Ovary (tissue), 9 donors: Measurements from ENCODE around the gene NR3C2. TPM values are rescaled to one million over a fixed set of nuclear protein-coding genes. Genes with fewer than 3 reads are reported as not detected.

Source experiments
- DNase-seq, 5 donors: peaks; one replicate each; pipeline ENCODE4 v3.0.0-alpha.2; 2019 to 2020
- H3K27ac ChIP-seq, 2 donors: fragments of 200-600 bp; one replicate each; pipeline versions ENCODE4 v1.5.1 to v1.8.0; 2019 to 2022
- H3K27me3 ChIP-seq: fragments of 200-600 bp; one replicate; pipeline ENCODE4 v1.8.0; 2022
- H3K36me3 ChIP-seq: fragments of 200-600 bp; sonication (generic); one replicate; pipeline ENCODE4 v1.5.1; 2019
- H3K4me1 ChIP-seq: one replicate; pipeline ENCODE4 v1.8.1; 2013; ENCODE audit warnings: mild to moderate bottlenecking, moderate library complexity; ENCODE audit not compliant: insufficient read depth
- H3K4me3 ChIP-seq: fragments of 200-600 bp; sonication (generic); one replicate; pipeline ENCODE4 v1.5.1; 2017
- H3K9me3 ChIP-seq, 2 donors: fragments of 200-600 bp in 1 of 2; sonication (generic) in 1 of 2; one replicate each; pipeline versions ENCODE4 v1.5.1 to v1.8.1; 2013 to 2019; ENCODE audit warnings: mild to moderate bottlenecking in 1 of 2, moderate library complexity in 1 of 2
- EP300 ChIP-seq: sonication (generic); formaldehyde crosslinking; IDR thresholded peaks from one replicate; pipeline ENCODE4 v1.6.1; 2017; ENCODE audit warnings: antibody characterized with exemption
- POLR2A ChIP-seq: fragments of 450-650 bp; IDR thresholded peaks from one replicate; pipeline ENCODE4 v1.6.1; 2017; ENCODE audit warnings: antibody characterized with exemption, mild to moderate bottlenecking, moderate library complexity
- WGBS, 3 donors: extraction: QIAGEN DNeasy Blood & Tissue Kit in 1 of 3; methylation state at CpG; one replicate each; pipeline versions ENCODE4 v1.1.5 to v1.1.7; 2013 to 2017; 5-methylcytosine and 5-hydroxymethylcytosine counted together
- intact Hi-C, 4 donors: fragments of 100-400 bp; cut with DNase I; formaldehyde crosslinking; loops; one replicate each; pipeline versions ENCODE4 v1.11.0 to v1.15.1; 2022 to 2023
- polyA plus RNA-seq, 2 donors: library from polyadenylated mRNA; stranded (reverse); fragments of 200-250 nt in 1 of 2; fragments of 350-450 nt in 1 of 2; fragmentation: Illumina TruSeq in 1 of 2; extraction: RNeasy Lipid Tissue Mini Kit (QIAGEN cat#74804) in 1 of 2; gene quantifications; one replicate each; pipeline ENCODE4 v1.2.3, GENCODE V29; 2013 to 2014
- total RNA-seq, 7 donors: library from RNA; depleted of rRNA in 2 of 7; stranded (reverse); fragments of >200 nt in 2 of 7; fragmentation: NEBNext Ultra II Directional in 3 of 7; extraction: Animal tissue kit (Norgen Biotek cat#: 25700) in 3 of 7; gene quantifications; one replicate each; pipeline versions ENCODE4 v1.1.0 to v1.2.4, GENCODE V29; 2016 to 2023
- TF ChIP-seq, protein P1 (sequence below), 3 donors: fragments of 450-650 bp in 2 of 3; fragments of 200-600 bp in 1 of 3; IDR thresholded peaks; one replicate each; pipeline versions ENCODE4 v1.5.1 to v1.8.0; 2016 to 2022; ENCODE audit warnings: antibody characterized with exemption in 3 of 3, mild to moderate bottlenecking in 1 of 3
- donor health status: DM: no; HTN: no; CAD: no; lungs with moderate emphysema.
- donor health status: DM: no; HTN: no; CAD: no.
- donor health status: Bipolar disorder and iron deficiency.
- donor health status: DM: yes; HTN: yes; CAD: no.
- donor health status: DM: no; HTN: no; CAD: no.
- donor health status: DM: yes; HTN: yes; CAD: no.

The NR3C2 gene
- total and polyA plus RNA-seq, 9 donors: 6.8 to 37.5 (median 22.9) TPM

DNA sequence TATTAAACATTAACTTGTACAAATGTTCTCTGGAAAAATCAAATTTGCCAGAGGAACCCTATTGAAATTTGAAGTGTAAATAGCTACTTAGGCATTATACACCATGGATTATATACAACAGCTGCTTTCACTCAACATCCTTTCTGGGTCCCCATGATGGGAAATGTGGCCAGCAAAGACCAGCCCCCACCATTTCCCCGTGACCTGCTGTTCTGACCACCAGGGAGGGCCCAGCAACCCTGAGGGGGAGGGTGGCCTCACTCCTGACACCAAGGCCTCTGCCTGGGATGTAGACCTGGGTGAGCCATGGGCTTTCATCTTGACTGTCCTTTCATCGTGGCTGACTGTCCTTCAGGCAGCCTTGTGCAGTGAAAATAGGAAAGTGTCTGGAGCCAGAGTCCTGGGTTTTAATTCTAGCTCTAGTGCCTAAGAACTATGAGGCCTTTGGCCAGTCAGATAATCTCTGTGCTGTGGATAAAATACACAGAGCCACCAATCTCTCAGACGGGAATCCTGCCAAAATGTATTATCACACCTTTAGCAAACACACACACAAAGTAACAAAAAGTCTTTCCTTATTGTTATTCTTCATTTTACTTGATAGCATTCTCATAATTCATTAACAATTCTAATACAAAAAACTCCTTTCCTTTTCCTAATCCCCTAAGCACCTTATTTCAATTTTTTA lies 45.1 kb downstream of the NR3C2 start:
- TF ChIP-seq EP300 (no peak), POLR2A (no peak)
- TF ChIP-seq, protein P1, sequence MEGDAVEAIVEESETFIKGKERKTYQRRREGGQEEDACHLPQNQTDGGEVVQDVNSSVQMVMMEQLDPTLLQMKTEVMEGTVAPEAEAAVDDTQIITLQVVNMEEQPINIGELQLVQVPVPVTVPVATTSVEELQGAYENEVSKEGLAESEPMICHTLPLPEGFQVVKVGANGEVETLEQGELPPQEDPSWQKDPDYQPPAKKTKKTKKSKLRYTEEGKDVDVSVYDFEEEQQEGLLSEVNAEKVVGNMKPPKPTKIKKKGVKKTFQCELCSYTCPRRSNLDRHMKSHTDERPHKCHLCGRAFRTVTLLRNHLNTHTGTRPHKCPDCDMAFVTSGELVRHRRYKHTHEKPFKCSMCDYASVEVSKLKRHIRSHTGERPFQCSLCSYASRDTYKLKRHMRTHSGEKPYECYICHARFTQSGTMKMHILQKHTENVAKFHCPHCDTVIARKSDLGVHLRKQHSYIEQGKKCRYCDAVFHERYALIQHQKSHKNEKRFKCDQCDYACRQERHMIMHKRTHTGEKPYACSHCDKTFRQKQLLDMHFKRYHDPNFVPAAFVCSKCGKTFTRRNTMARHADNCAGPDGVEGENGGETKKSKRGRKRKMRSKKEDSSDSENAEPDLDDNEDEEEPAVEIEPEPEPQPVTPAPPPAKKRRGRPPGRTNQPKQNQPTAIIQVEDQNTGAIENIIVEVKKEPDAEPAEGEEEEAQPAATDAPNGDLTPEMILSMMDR (IDR thresholded peaks at IDR 0.05): no peak
- Histone ChIP-seq H3K4me3 (no peak overlapping the region), H3K27me3 (no peaks in the 10 kb centered on the region), H3K27ac (no peak overlapping the region), H3K36me3 (no peaks in the 10 kb centered on the region), H3K4me1 (peaks cover 4% of the 10 kb centered on the region), H3K9me3 (no peaks in the 10 kb centered on the region)
- WGBS, 3 donors: 49 to 63% (median 49%) methylated on average over 3 of the region's 3 CpGs
- no peak for DNase-seq
- intact Hi-C loops: no loop called here

DNA sequence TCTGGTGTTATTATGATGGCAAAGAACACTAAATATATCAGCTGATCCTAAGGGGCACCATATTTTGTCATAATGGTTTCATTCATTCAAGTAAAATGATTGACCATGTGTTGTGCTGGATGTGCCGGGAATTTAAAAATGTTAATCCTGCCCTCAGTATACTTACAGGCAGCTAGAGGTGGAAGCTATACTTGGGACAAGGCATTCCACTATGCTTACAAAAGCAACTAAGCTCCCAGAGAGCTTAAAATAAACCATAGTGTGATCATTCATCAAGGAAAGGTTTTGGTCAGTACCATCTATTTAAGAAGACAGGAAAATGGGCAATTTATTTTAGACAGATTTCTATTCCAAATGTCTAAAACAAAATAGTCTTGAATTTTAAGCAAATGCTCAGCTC lies 46.4 kb downstream of the NR3C2 start:
- peaks cover 4% of the 10 kb centered on the region for H3K4me1 ChIP-seq
- no peak for DNase-seq
- H3K9me3 ChIP-seq: no peaks in the 10 kb centered on the region
- no peaks in the 10 kb centered on the region for H3K27me3 ChIP-seq
- TF ChIP-seq, protein P1 (IDR thresholded peaks at IDR 0.05): no peak
- TF ChIP-seq POLR2A (no peak), EP300 (no peak)
- no peak overlapping the region for H3K27ac ChIP-seq
- intact Hi-C loops: no loop called here
- WGBS, 3 donors: 92 to 97% (median 96%) methylated on average over 1 of the region's 1 CpG
- no peak overlapping the region for H3K4me3 ChIP-seq
- no peaks in the 10 kb centered on the region for H3K36me3 ChIP-seq

DNA sequence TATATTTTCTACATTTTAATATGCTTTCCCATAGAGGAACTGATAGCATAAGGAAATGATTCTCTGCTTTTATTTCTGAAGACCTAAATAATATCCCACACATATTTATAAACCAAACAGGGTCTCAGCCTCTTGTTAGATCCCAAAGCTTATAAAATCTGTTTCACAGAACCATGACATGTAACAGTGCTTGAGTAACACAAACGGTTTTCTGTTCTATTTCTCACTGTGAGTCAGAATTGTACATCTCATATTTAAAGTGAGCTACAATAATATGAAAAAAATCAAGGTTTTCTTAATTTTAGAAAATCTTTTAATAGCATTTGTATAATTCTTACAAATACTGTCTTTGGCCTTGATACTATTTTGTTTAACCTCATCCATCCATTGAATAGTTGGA lies 51.2 kb downstream of the NR3C2 start:
- intact Hi-C loops: no loop called here
- Histone ChIP-seq H3K4me1 (no peaks in the 10 kb centered on the region), H3K4me3 (no peak overlapping the region), H3K27me3 (no peaks in the 10 kb centered on the region), H3K27ac (no peak overlapping the region), H3K36me3 (no peaks in the 10 kb centered on the region), H3K9me3 (no peaks in the 10 kb centered on the region)
- WGBS, 3 donors: 25 to 34% (median 30%) methylated on average over 1 of the region's 1 CpG
- no peak for DNase-seq
- no peak for TF ChIP-seq EP300
- TF ChIP-seq POLR2A: no peak
- TF ChIP-seq, protein P1 (IDR thresholded peaks at IDR 0.05): no peak

DNA sequence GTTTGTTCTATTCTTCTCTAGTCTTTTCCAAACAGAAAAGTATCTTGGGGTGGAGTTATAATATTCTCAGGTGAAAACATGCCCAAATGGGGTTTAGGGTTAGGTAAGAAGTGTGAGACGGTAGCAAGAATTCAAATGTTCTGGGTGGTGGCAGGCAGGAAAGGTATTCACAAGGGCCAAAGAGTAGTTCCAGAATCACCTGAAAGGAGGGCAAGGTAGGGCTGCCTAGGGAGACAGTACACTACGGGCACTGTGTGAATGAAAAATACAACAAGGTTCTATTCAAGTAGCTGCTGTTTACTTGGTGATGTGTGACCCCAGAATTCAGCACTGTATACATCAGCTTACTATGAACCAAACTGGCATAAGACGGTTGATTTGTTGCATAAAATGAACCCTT lies 51.9 kb downstream of the NR3C2 start:
- Histone ChIP-seq H3K4me3 (no peak overlapping the region), H3K9me3 (no peaks in the 10 kb centered on the region), H3K4me1 (peaks cover 3% of the 10 kb centered on the region), H3K27me3 (no peaks in the 10 kb centered on the region), H3K36me3 (no peaks in the 10 kb centered on the region), H3K27ac (no peak overlapping the region)
- intact Hi-C loops: no loop called here
- WGBS, 3 donors: 94 to 95% (median 94%) methylated on average over 3 of the region's 3 CpGs
- DNase-seq: no peak
- TF ChIP-seq POLR2A (no peak), EP300 (no peak)
- TF ChIP-seq, protein P1 (IDR thresholded peaks at IDR 0.05): no peak
